ENCODE data around the gene CDH13. TPM values are rescaled to one million over a fixed set of nuclear protein-coding genes. Genes with fewer than 3 reads are reported as not detected.

CDH13 gene
- total RNA-seq, 4 donors from 2014 or later: 3.4 to 14.8 (median 6.5) TPM

GRCh38 chr16:82767808-82768207 lies 141.0 kb downstream of the CDH13 start:
- DNase-seq: no peak
- H3K4me3 ChIP-seq (replicated peaks in 1 of 3): no peak overlapping the region
- H3K9me3 ChIP-seq: no peaks in the 10 kb centered on the region
- TF ChIP-seq POLR2A (IDR thresholded peaks at IDR 0.05) (no peak), CTCF (IDR thresholded peaks at IDR 0.05) (no peak)
- intact Hi-C loops (cut with DNase I): no loop called here
- WGBS, 2 donors: 82 to 91% methylated on average over 4 of the region's 4 CpGs
- no peaks in the 10 kb centered on the region for H3K27me3 ChIP-seq
- H3K27ac ChIP-seq: no peak overlapping the region
- H3K36me3 ChIP-seq: no peaks in the 10 kb centered on the region
- H3K4me1 ChIP-seq: no peaks in the 10 kb centered on the region

- H3K27ac ChIP-seq: no peak overlapping the region
- no peaks in the 10 kb centered on the region for H3K27me3 ChIP-seq
- no peak for DNase-seq
- TF ChIP-seq CTCF (IDR thresholded peaks at IDR 0.05) (no peak), POLR2A (IDR thresholded peaks at IDR 0.05) (no peak)
- no peak overlapping the region for H3K4me3 ChIP-seq (replicated peaks in 1 of 3)
- H3K36me3 ChIP-seq: no peaks in the 10 kb centered on the region
- intact Hi-C loops (cut with DNase I): no loop called here
- no peaks in the 10 kb centered on the region for H3K4me1 ChIP-seq
- H3K9me3 ChIP-seq: no peaks in the 10 kb centered on the region
- WGBS, 2 donors: 77 to 82% methylated on average over 5 of the region's 5 CpGs
These were observed 143.1 kb downstream of the CDH13 start for GRCh38 chr16:82769845-82770244.

GRCh38 chr16:82772215-82772614 lies 145.4 kb downstream of the CDH13 start:
- Histone ChIP-seq H3K27ac (no peak overlapping the region), H3K36me3 (no peaks in the 10 kb centered on the region), H3K27me3 (no peaks in the 10 kb centered on the region), H3K9me3 (no peaks in the 10 kb centered on the region), H3K4me3 (replicated peaks in 1 of 3) (no peak overlapping the region), H3K4me1 (no peaks in the 10 kb centered on the region)
- DNase-seq: no peak
- 80 to 85% methylated on average over 3 of the region's 3 CpGs for WGBS, 2 donors
- intact Hi-C loops (cut with DNase I): no loop called here
- no peak for TF ChIP-seq CTCF (IDR thresholded peaks at IDR 0.05)
- TF ChIP-seq POLR2A (IDR thresholded peaks at IDR 0.05): no peak

- no peak for TF ChIP-seq POLR2A (IDR thresholded peaks at IDR 0.05)
- no peak for TF ChIP-seq CTCF (IDR thresholded peaks at IDR 0.05)
- WGBS, 2 donors: 78 to 92% methylated on average over 1 of the region's 1 CpG
- Histone ChIP-seq H3K27me3 (no peaks in the 10 kb centered on the region), H3K36me3 (no peaks in the 10 kb centered on the region), H3K4me1 (no peaks in the 10 kb centered on the region), H3K9me3 (no peaks in the 10 kb centered on the region), H3K4me3 (replicated peaks in 1 of 3) (no peak overlapping the region), H3K27ac (no peak overlapping the region)
- intact Hi-C loops (cut with DNase I): no loop called here
- no peak for DNase-seq
These were observed 146.2 kb downstream of the CDH13 start for GRCh38 chr16:82773018-82773417.

- DNase-seq: no peak
- H3K36me3 ChIP-seq: no peaks in the 10 kb centered on the region
- no peaks in the 10 kb centered on the region for H3K9me3 ChIP-seq
- H3K4me1 ChIP-seq: no peaks in the 10 kb centered on the region
- no peaks in the 10 kb centered on the region for H3K27me3 ChIP-seq
- intact Hi-C loops (cut with DNase I): no loop called here
- H3K27ac ChIP-seq: no peak overlapping the region
- no peak overlapping the region for H3K4me3 ChIP-seq (replicated peaks in 1 of 3)
- TF ChIP-seq CTCF (IDR thresholded peaks at IDR 0.05) (no peak), POLR2A (IDR thresholded peaks at IDR 0.05) (no peak)
- WGBS, 2 donors: 75 to 79% methylated on average over 5 of the region's 5 CpGs
These were observed 149.8 kb downstream of the CDH13 start for GRCh38 chr16:82776470-82777146.

Data from thyroid gland (tissue), 4 donors.